GM13977 (cell line): ENCODE data around the gene GPHN.

Source experiments
- DNase-seq: peaks from one replicate; pipeline ENCODE4 v3.0.0; 2012; ENCODE audit warnings: low spot score
- in situ Hi-C: fragments of 300-500 bp; cut with MboI; formaldehyde crosslinking; loops from one replicate; pipeline ENCODE4 v1.12.0; 2022; ENCODE audit warnings: low sequenced_read_pairs, low pct_unique_long_range_greater_than_20kb, mixed read lengths, inconsistent platforms; ENCODE audit not compliant: unreplicated experiment
- TF ChIP-seq, protein P1 (sequence below): IDR thresholded peaks from 2 replicates; pipeline ENCODE4 v1.5.1; 2012; ENCODE audit warnings: mild to moderate bottlenecking, control low read depth; ENCODE audit not compliant: insufficient read depth; ENCODE audit errors: extremely low read depth, missing control alignments

Gene GPHN

DNA sequence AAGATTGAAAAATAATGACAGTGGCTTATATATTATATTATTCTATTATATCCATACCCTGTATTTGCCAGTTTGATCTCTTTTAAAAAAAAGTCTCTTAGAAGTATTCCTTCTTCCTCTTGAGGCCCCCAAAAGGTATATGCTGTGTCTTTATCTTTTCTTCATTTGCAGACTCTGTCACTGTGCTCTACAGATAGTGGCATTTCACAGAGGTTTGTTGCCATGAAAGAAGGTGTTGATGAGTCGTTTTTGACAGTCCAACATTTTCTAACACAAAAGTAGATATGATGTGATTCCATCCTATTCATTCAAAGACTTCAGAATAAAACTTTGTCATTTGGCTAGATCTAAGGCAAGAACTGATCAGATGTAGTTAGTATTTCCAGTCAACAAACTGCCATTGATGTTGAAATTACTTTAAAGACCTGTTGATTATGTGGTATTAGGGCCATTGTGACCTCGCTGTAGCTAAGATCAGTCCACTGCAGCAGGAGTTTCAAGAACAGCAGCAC is 22.0 kb upstream of the GPHN start, which contains the start of gene CCDC196:
TSS of gene CCDC196 (plus strand) at position 462 of the 512 bp plus-strand sequence. CDS start 132 bp downstream, outside the sequence.
- in situ Hi-C loops = loop anchor here (25.0 kb wide), 1 partner anchor 626 kb away; no protein-coding TSS in a partner anchor

GRCh38 chr14:66487164-66487563 is 20.8 kb upstream of the GPHN start:
- TF ChIP-seq, protein P1, sequence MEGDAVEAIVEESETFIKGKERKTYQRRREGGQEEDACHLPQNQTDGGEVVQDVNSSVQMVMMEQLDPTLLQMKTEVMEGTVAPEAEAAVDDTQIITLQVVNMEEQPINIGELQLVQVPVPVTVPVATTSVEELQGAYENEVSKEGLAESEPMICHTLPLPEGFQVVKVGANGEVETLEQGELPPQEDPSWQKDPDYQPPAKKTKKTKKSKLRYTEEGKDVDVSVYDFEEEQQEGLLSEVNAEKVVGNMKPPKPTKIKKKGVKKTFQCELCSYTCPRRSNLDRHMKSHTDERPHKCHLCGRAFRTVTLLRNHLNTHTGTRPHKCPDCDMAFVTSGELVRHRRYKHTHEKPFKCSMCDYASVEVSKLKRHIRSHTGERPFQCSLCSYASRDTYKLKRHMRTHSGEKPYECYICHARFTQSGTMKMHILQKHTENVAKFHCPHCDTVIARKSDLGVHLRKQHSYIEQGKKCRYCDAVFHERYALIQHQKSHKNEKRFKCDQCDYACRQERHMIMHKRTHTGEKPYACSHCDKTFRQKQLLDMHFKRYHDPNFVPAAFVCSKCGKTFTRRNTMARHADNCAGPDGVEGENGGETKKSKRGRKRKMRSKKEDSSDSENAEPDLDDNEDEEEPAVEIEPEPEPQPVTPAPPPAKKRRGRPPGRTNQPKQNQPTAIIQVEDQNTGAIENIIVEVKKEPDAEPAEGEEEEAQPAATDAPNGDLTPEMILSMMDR = no peak
- in situ Hi-C loops = loop anchor here (25.0 kb wide), 1 partner anchor 625 kb away; no protein-coding TSS in a partner anchor
- no peak for DNase-seq

More for the DNA sequence above, 22.0 kb upstream of the GPHN start, which contains the start of gene CCDC196:
- TF ChIP-seq, protein P1 = no peak
- no peak for DNase-seq

GRCh38 chr14:66490143-66491111 is 17.5 kb upstream of the GPHN start:
- no peak for DNase-seq
- TF ChIP-seq, protein P1 = no peak
- in situ Hi-C loops = loop anchor here (25.0 kb wide), 1 partner anchor 622 kb away; no protein-coding TSS in a partner anchor

DNA sequence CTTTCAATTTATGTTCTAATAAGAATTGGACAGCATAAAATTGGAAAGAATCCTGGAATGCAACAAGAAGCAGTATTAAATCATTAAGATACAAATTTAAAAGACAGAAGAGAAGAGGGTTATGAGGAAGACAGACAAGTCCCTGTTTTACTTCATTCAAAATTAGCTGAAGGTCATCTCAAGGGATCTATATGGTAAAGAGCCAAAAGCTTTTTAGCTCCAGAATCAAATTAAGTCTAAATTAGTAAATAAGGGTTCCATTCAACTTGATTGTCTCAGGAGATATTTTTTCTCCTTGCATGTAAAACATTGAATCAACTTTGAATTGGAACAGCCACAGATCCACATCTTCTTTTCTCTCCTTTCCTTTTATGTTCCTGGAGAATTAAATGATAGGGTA is 14.2 kb upstream of the GPHN start:
- no peak for DNase-seq
- TF ChIP-seq, protein P1 = no peak
- in situ Hi-C loops = loop anchor here (25.0 kb wide), 1 partner anchor 619 kb away; no protein-coding TSS in a partner anchor

- in situ Hi-C loops = loop anchor here (25.0 kb wide), 1 partner anchor 617 kb away; no protein-coding TSS in a partner anchor
- peak; percentile 35 for DNase-seq
- TF ChIP-seq, protein P1 = peak; percentile 76
Observed at GRCh38 chr14:66495218-66496098, 12.5 kb upstream of the GPHN start.
